CD4-positive, alpha-beta T cell treated with Interleukin-15 for 1 hour (primary cell): ENCODE data around the gene GRAP2.
"Not testable (repeated sequence)": the region's sequence is repeated elsewhere in the genome, so short reads cannot be mapped to it uniquely, and the experiment has no call there.

Source experiments
- DNase-seq: peaks from one replicate; pipeline ENCODE4 v3.0.0-alpha.2; 2020

GRAP2 gene

DNA sequence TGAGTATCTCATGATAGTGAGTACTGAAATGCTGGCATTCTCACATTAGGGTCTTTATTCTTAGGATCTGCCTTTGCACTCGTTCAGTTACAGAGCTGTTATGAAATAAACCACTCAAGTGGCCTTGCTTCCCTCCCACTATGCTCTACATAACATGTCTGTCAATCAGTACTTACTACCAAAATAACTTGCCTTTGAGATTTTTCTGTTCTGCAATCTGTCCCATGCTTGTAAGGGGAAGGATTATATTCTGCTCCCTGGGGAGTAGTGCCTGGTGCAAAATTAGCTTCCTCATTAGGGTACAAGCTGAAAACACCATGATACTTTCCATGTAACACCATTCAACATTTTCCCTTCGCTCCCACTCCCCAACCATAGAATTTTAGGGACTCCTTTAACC lies 1.9 kb upstream of the GRAP2 start:
- peak; percentile 32 for DNase-seq

DNA sequence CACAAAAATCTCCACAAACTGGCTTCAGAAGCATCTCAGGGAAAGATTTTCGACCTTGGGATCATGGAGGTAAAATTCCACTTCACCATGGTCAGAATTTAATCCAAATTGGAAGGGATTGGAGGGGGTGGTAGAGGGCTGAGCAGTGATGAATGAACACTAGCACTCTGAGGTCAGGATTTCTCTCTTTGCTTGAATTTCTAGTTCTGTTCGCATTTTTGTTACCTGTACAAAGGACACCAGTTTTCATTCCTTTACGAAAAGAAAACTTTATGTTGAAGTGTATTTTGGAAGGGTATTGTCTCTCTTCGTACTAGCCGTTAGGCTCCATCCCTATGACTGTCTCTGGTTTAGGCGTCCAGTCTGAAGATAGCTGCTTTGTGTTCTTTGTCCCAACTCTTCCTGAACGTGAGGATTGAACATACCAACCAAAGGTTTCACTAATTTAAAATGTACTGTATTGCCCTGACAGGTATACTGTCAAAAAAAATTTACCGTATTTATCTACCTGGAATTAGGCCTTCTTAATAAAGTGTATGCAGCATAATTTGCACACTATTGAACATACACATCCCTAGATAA lies 772 bp downstream of the GRAP2 start:
- no peak for DNase-seq

GRCh38 chr22:39904024-39904423 lies 3.1 kb downstream of the GRAP2 start:
- not testable (repeated sequence) for DNase-seq

DNA sequence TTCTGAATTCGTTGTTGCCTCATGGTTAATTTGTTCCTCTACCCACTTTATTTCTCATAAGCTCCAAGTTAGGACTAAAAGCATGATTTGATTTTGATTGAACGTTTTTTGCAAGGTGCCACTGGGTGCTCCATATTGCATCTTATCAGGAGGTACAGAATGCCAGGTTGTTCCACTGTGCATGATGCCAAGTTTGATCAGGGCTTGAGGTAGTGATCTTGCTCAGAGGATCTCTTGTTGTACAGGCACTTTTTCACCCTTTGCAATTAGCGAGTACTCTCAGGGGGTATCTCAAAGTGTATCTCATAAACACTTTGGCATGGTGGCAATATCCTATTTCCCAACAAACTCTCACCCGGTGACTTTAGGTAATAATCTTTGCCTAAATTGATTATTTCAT lies 4.0 kb downstream of the GRAP2 start:
- no peak for DNase-seq

DNA sequence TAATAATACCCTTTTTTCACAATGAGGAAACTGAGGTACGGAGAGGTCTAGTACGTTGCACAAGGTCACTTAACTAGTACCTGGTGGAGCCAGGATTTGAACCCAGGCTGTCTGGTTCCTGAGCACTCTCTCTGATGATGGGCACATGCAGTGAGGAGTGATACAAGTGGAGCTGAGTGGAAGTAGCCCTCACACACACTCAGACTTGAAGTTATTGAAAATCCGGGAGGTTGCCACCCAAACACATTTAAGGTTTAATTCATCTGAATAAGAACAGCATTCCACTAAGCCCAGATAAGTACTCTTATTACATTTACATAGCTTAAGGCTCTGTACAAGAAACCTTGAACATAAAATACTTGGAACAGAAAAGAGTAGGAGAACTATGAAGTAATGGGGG lies 4.8 kb downstream of the GRAP2 start:
- no peak for DNase-seq

GRCh38 chr22:39906207-39906606 lies 5.3 kb downstream of the GRAP2 start:
- DNase-seq, result no peak

DNA sequence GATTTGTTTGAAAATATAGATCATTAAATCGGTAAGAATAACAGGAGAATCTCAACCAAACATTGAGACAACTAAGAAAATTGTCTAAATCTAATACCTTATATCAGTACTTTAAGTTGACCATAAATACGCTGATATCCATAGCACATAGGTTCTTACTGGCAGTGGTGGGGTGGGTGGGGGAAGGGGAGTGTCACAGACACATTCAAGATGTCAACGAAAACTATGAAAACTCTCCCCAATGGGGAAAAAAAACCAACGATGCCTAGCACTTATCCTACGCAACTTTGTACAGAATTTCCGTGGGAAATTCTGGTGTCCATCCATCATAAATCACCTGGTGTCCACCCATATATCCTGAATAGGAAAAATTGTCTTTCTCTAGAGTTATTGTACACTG lies 6.2 kb downstream of the GRAP2 start:
- DNase-seq, result no peak

- DNase-seq, result no peak
Measured at GRCh38 chr22:39907605-39908097, 6.8 kb downstream of the GRAP2 start.

GRCh38 chr22:39908136-39908535 lies 7.3 kb downstream of the GRAP2 start:
- DNase-seq, result no peak

- peak; percentile 29 for DNase-seq
Measured at GRCh38 chr22:39908737-39909136, 7.9 kb downstream of the GRAP2 start.

DNA sequence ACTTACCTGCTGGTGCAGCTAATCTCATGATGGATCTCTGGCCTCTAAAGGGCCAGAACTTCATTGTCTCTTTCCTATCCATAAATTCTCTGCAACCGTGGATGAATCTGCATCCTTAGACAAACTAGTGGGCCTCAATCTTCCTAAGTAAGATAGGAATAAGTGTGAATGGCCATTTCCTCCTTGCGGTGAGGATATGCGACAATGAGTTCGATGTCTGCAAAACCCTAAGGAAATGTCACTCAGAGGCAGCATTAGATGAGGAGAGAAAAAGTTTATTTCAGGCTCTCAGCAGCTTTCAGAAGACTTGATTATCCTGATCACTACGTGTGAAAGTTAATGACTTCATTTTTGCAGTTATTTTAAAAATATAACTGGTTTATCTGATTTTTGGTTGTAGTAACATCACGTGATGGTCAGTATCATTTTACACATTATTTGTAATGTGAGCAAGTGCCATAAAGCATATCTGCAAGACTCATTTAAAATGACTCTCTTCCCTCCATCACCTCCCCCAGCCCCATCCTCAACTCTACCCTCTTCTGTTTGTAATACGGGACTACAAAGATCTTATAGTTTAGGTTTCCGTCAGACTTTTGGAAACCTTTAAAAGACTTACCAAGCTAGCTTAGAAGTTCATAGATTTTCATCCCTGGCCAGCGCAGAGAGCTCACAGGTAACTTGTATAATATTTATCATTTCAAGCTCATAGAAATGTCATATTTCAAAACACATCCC lies 10.2 kb downstream of the GRAP2 start:
- no peak for DNase-seq

GRCh38 chr22:39913321-39913720 lies 12.4 kb downstream of the GRAP2 start:
- no peak for DNase-seq

GRCh38 chr22:39913886-39914285 lies 13.0 kb downstream of the GRAP2 start:
- DNase-seq, result no peak

DNA sequence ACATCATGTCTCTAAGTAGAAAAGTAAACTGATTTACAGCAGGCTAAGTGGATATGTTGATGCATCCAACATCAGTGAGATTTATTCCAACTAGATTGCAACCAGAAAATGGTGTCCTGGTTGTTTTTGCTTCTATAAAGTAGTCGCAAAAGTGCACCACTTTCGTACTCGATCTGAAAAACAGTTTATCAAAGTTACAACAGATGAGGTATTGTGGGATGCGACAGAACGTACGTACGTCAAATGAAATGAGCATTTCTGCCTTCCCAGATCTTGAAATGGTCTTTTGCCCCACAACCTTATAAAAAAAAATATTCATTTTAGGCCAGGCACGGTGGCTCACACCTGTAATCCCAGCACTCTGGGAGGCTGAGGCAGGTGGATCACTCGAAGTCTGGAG lies 13.7 kb downstream of the GRAP2 start:
- DNase-seq, result no peak

- DNase-seq, result no peak
Measured at GRCh38 chr22:39915295-39915726, 14.4 kb downstream of the GRAP2 start.

GRCh38 chr22:39916496-39916895 lies 15.6 kb downstream of the GRAP2 start:
- no peak for DNase-seq

DNA sequence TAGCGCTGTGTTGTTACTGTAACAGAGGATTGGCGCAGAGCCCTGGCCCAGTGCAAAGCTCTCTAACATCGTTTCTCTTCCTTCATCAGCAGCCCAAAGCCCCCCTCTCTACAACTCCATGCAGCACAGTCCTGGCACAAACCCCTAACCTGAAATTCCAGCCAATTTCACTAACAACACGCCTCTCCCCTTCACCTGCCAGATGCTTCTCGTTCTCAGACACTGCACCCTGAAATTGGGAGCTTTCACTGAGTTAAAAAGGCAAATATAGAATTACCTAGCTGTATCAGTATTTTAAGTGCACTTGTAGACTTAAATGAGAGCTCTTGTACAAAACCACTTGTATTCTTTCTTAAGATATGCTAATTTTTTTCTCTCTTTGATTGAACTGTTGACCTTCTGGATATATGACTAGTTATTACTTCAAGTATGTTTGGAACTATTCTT lies 16.3 kb downstream of the GRAP2 start:
- no peak for DNase-seq

DNA sequence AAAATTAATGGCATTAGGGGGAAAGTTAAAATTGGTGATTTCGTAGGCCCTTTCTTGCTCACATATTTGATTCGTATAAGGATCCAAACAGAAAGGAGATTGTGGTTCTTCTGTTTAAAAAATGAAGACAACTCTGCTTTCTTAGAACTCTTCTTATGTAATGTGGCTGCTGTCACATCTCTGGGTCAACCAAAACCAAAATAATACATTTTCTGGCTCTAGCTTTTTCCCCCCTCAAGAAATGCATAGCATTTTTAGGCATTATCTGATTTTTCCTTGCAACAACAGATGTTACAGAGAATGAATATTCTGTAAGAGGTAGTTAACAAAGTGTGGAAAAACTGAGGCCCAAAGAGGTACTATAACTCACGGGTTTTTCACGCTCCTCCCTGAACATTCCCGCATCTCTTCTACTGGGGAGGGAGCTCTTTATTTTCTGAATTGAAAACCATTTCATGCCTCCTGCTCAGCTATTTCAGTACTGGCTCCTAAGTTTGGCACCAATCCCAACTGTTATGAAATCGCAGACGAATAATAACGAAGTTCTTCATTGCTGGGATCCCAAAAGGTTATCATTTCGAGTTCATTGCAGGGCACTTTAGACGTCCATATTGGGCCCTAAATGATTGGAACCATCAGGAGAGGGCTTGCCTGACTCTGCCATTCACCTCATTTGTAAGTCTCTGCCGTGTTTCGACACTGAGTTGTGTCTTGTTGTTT lies 17.1 kb downstream of the GRAP2 start:
- DNase-seq, result no peak

DNA sequence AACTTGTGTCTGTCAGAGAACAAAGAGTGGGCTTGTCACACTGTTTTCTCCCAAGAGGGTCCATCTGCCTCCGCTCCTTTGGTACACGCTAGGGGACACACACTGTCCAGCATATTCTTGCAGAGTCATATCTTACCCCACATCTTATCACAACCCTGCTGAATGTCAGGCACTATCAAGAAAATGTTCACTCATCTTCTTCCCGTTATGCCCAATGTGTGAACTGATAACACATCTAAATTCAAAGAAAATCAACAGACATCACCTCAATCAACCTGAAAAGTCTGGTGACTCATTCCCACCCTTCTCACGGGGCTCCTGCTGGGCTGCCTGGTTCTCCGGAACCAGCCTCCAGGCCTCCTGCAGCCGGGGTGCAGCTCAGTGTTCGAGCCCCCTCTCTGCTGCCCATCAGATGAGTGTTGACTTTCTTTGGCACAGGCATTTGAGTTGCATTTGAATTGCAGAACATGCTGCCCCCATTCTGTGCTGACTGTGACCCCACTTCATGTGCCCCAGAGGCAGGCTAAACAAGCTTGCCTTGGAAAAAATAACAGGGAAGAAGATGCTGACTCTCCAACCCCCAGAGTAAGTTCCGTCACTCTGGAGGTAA lies 19.4 kb downstream of the GRAP2 start:
- DNase-seq, result peak; percentile 64

- no peak for DNase-seq
Measured at GRCh38 chr22:39923696-39924095, 22.8 kb downstream of the GRAP2 start.

DNA sequence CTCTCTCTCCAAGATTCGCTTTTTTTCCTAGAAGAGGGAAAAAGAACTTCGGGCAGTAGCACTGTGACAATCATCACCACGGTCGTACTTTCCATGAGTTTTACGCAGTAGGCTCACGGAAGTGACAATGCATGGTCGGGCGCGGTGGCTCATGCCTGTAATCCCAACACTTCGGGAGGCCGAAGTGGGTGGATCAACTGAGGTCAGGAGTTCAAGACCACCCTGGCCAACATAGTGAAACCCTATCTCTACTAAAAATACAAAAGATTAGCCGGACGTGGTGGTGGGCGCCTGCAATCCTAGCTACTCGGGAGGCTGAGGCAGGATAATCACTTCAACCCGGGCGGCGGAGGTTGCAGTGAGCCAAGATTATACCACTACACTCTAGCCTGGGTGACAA lies 23.4 kb downstream of the GRAP2 start:
- DNase-seq, result no peak

- DNase-seq, result no peak
Measured at GRCh38 chr22:39925273-39925672, 24.4 kb downstream of the GRAP2 start.

DNA sequence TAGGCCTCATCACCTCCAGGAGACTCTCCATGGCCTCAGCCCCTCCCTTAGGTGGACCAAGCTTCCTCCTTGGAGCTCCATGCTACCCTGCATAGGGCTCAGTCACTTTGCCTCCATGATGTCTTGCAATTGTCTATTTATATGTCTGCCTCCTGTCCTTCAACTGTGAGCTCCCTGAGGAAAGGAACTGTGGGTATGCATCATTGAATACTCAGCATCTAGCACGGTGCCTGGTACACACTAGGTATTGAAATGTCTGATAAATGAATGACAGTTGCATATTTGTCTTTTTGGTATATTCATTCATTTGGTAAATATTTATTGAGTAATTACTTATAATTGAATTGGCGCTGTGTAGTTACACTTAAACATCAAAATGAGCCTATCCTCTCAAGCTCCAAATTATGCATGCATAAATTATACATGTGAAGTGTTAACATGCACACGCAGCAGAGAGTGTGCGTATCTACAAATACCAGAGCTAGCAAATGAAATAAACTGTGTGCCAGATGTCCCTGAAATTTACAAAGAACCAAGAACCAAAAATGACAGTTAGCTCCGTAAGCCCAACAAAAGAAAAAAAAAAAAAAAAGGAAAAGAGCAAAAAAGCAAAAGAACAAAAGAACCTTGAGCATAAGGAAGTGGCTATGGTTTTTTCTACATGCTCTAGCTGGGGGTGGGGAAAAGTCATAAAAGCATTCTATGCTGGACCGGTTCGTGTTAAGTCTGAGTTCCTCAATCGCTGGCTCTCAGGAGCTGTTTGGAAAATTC lies 25.2 kb downstream of the GRAP2 start:
- no peak for DNase-seq
